Measurements from ENCODE around the gene CYP27A1.

DNA sequence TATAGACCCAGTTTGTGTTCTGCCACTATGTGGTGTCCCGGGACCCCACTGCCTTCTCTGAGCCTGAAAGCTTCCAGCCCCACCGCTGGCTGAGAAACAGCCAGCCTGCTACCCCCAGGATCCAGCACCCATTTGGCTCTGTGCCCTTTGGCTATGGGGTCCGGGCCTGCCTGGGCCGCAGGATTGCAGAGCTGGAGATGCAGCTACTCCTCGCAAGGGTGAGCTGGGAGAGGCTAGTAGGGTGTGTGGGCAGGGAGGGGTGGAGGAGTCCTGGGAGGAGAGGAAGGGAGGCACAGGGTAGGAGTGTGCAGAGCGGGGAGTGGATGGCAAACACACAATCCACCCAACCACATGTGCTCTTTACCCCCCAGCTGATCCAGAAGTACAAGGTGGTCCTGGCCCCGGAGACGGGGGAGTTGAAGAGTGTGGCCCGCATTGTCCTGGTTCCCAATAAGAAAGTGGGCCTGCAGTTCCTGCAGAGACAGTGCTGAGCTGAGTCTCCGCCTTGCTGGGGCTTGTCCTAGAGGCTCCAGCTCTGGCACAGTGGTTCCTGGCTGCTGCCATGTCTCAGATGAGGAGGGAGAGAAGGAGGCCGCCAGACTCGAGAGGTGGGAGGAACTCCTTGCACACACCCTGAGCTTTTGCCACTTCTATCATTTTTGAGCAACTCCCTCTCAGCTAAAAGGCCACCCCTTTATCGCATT, 32.7 kb downstream of the CYP27A1 start:
- TF ChIP-seq, protein P1, sequence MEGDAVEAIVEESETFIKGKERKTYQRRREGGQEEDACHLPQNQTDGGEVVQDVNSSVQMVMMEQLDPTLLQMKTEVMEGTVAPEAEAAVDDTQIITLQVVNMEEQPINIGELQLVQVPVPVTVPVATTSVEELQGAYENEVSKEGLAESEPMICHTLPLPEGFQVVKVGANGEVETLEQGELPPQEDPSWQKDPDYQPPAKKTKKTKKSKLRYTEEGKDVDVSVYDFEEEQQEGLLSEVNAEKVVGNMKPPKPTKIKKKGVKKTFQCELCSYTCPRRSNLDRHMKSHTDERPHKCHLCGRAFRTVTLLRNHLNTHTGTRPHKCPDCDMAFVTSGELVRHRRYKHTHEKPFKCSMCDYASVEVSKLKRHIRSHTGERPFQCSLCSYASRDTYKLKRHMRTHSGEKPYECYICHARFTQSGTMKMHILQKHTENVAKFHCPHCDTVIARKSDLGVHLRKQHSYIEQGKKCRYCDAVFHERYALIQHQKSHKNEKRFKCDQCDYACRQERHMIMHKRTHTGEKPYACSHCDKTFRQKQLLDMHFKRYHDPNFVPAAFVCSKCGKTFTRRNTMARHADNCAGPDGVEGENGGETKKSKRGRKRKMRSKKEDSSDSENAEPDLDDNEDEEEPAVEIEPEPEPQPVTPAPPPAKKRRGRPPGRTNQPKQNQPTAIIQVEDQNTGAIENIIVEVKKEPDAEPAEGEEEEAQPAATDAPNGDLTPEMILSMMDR (conservative IDR thresholded peaks at IDR 0.05; ENCODE audit: low read depth, low read length), result no peak
- TF ChIP-seq CHD1 (IDR thresholded peaks at IDR 0.05; ENCODE audit: low read depth, low read length), result no peak
- no peak for TF ChIP-seq POLR2A (IDR thresholded peaks at IDR 0.05; ENCODE audit: low read depth, low read length)
- no peak for TF ChIP-seq MXI1 (IDR thresholded peaks at IDR 0.05; ENCODE audit: borderline replicate concordance, low read depth, low read length)
- TF ChIP-seq NFE2L2 (IDR thresholded peaks at IDR 0.05; ENCODE audit: low read depth, low read length), result no peak
- TF ChIP-seq SMC3 (IDR thresholded peaks at IDR 0.05; ENCODE audit: low read depth, low read length), result no peak

All from IMR-90 (cell line).